PC-3 (cell line): ENCODE measurements around the gene CAMK1D.

ENCODE experiments used
- EZH2phosphoT487 ChIP-seq: fragments of 300-600 bp; sonication (generic); IDR thresholded peaks from 2 replicates; pipeline ENCODE4 v1.6.1; 2018; ENCODE audit warnings: mild to moderate bottlenecking, antibody characterized with exemption, low read length, borderline replicate concordance
- TF ChIP-seq, protein P1 (sequence below): fragments of 300-600 bp; sonication (generic); conservative IDR thresholded peaks from 2 replicates; pipeline ENCODE4 v1.5.1; 2017; ENCODE audit warnings: antibody characterized with exemption, low read depth, mild to moderate bottlenecking, low read length

DNA sequence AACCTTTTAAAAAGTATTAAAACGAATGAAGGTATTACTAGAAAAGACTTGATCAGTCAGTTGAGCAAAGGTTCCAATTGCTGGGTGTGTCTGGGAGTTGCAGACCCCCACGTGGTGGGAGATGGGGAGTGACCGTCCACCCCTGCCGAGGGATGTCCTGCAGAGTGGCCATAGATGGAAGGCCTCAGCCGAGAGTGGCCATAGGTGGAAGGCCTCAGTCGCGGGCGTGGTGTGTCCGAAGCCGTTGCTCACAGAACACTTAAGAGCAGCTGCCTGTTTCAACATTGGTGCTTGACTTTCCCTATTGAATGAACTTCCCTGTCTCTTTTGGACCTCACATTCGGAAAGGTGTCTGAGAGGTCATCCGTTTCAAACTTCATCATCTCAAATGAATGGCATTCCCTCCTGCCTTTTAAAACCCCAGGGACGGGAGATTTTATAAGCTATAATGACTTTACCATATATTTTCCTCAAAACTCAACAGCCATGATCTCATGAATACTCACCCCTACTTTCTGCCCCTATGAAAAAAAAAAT lies 69.4 kb downstream of the CAMK1D start:
- no peak for TF ChIP-seq EZH2phosphoT487
- TF ChIP-seq, protein P1, sequence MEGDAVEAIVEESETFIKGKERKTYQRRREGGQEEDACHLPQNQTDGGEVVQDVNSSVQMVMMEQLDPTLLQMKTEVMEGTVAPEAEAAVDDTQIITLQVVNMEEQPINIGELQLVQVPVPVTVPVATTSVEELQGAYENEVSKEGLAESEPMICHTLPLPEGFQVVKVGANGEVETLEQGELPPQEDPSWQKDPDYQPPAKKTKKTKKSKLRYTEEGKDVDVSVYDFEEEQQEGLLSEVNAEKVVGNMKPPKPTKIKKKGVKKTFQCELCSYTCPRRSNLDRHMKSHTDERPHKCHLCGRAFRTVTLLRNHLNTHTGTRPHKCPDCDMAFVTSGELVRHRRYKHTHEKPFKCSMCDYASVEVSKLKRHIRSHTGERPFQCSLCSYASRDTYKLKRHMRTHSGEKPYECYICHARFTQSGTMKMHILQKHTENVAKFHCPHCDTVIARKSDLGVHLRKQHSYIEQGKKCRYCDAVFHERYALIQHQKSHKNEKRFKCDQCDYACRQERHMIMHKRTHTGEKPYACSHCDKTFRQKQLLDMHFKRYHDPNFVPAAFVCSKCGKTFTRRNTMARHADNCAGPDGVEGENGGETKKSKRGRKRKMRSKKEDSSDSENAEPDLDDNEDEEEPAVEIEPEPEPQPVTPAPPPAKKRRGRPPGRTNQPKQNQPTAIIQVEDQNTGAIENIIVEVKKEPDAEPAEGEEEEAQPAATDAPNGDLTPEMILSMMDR: no peak
